Uterus (tissue), 2 donors: Measurements from ENCODE around the gene WDR81.

ENCODE experiments used
- POLR2A ChIP-seq, 2 donors: fragments of 450-650 bp; IDR thresholded peaks; one replicate each; pipeline ENCODE4 v1.6.1; 2016; ENCODE audit warnings: antibody characterized with exemption in 2 of 2, mild to moderate bottlenecking in 1 of 2, moderate library complexity in 1 of 2
- TF ChIP-seq, protein P1 (sequence below), 4 experiments: fragments of 200-600 bp in 2 of 4; fragments of 450-650 bp in 2 of 4; sonication (generic) in 2 of 4; IDR thresholded peaks; one replicate each; pipeline ENCODE4 v1.5.1; 2016 to 2019; ENCODE audit warnings: antibody characterized with exemption in 4 of 4, mild to moderate bottlenecking in 2 of 4, moderate library complexity in 1 of 4

DNA sequence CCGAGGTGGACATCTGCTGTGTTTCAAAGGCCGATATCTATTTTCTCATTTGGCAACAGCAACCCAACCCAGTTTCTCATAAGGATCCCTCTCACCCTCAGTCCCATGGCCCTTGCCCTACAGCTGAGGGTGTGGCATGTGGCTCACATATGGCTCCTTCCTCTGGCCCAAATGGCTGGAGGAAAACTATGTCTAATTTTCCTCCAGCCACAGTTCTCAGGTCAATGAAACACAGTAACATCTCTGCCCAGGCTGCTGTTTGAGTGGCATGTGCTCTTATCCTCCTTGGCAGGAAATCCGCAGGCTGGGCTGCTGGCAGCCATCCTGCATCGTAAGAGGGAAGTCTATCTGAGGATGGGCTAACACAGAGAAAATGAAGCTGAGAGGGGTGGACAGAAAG lies 61.4 kb downstream of the WDR81 start:
- no peak for TF ChIP-seq POLR2A (IDR thresholded peaks at IDR 0.05)
- TF ChIP-seq, protein P1, sequence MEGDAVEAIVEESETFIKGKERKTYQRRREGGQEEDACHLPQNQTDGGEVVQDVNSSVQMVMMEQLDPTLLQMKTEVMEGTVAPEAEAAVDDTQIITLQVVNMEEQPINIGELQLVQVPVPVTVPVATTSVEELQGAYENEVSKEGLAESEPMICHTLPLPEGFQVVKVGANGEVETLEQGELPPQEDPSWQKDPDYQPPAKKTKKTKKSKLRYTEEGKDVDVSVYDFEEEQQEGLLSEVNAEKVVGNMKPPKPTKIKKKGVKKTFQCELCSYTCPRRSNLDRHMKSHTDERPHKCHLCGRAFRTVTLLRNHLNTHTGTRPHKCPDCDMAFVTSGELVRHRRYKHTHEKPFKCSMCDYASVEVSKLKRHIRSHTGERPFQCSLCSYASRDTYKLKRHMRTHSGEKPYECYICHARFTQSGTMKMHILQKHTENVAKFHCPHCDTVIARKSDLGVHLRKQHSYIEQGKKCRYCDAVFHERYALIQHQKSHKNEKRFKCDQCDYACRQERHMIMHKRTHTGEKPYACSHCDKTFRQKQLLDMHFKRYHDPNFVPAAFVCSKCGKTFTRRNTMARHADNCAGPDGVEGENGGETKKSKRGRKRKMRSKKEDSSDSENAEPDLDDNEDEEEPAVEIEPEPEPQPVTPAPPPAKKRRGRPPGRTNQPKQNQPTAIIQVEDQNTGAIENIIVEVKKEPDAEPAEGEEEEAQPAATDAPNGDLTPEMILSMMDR (IDR thresholded peaks at IDR 0.05) = no peak
